Testis (tissue), 3 donors: ENCODE measurements around the gene SARDH. TPM values are rescaled to one million over a fixed set of nuclear protein-coding genes. Genes with fewer than 3 reads are reported as not detected.
"Not testable (repeated sequence)": the region's sequence is repeated elsewhere in the genome, so short reads cannot be mapped to it uniquely, and the experiment has no call there.

ENCODE experiments used
- DNase-seq: peaks from one replicate; pipeline ENCODE4 v3.0.0-alpha.2; 2019
- H3K27ac ChIP-seq, 2 donors: fragments of 200-600 bp; sonication (generic); one replicate each; pipeline ENCODE4 v1.5.1; 2019
- H3K27me3 ChIP-seq: fragments of 200-600 bp; sonication (generic); one replicate; pipeline ENCODE4 v1.5.1; 2019
- H3K36me3 ChIP-seq: fragments of 200-600 bp; sonication (generic); one replicate; pipeline ENCODE4 v1.5.1; 2017; ENCODE audit warnings: low read depth; ENCODE audit errors: missing control alignments
- H3K4me1 ChIP-seq: fragments of 200-600 bp; sonication (generic); one replicate; pipeline ENCODE4 v1.5.1; 2019
- H3K4me3 ChIP-seq, 2 donors: fragments of 200-600 bp; sonication (generic); one replicate each; pipeline ENCODE4 v1.5.1; 2017 to 2019
- H3K9me3 ChIP-seq: fragments of 200-600 bp; sonication (generic); one replicate; pipeline ENCODE4 v1.5.1; 2017
- CTCF ChIP-seq, 3 experiments: fragments of 450-650 bp in 2 of 3; fragments of 200-600 bp in 1 of 3; sonication (generic) in 1 of 3; IDR thresholded peaks; one replicate each; pipeline ENCODE4 v1.5.1; 2016 to 2019; ENCODE audit warnings: antibody characterized with exemption in 3 of 3, mild to moderate bottlenecking in 2 of 3, moderate library complexity in 1 of 3
- POLR2A ChIP-seq: fragments of 450-650 bp; IDR thresholded peaks from one replicate; pipeline ENCODE4 v1.6.1; 2017; ENCODE audit warnings: antibody characterized with exemption, mild to moderate bottlenecking, moderate library complexity
- WGBS, 2 donors: methylation state at CpG; one replicate each; pipeline ENCODE4 v1.1.5; 2018; 5-methylcytosine and 5-hydroxymethylcytosine counted together
- intact Hi-C: fragments of 100-400 bp; cut with DNase I; formaldehyde crosslinking; loops from one replicate; pipeline ENCODE4 v1.15.1; 2023; ENCODE audit warnings: low total_unique reads
- polyA plus RNA-seq: library from polyadenylated mRNA; stranded (reverse); fragments of 350-450 nt; fragmentation: Illumina TruSeq; extraction: RNeasy Lipid Tissue Mini Kit (QIAGEN cat#74804); gene quantifications from one replicate; pipeline ENCODE4 v1.2.3, GENCODE V29; 2014; ENCODE audit warnings: low read depth, low replicate concordance; ENCODE audit not compliant: insufficient read depth
- total RNA-seq, 2 donors: library from RNA; depleted of rRNA; stranded (reverse); fragments of >200 nt; gene quantifications; one replicate each; pipeline ENCODE4 v1.2.3, GENCODE V29; 2016

SARDH gene
- total and polyA plus RNA-seq, 3 donors from 2014 or later: 2.6 to 7.2 (median 5.1) TPM

GRCh38 chr9:133752739-133753446 lies 14.7 kb upstream of the SARDH start:
- TF ChIP-seq POLR2A (no peak), CTCF (IDR thresholded peaks at IDR 0.05) (no peak)
- Histone ChIP-seq H3K4me3 (no peak overlapping the region), H3K27me3 (no peaks in the 10 kb centered on the region), H3K9me3 (no peaks in the 10 kb centered on the region), H3K27ac (no peak overlapping the region), H3K4me1 (no peaks in the 10 kb centered on the region), H3K36me3 (no peaks in the 10 kb centered on the region)
- 60 to 69% methylated on average over 9 of the region's 9 CpGs for WGBS, 2 donors
- no peak for DNase-seq
- intact Hi-C loops: no loop called here

GRCh38 chr9:133750982-133751649 lies 13.0 kb upstream of the SARDH start:
- no peak overlapping the region for H3K27ac ChIP-seq
- H3K36me3 ChIP-seq: no peaks in the 10 kb centered on the region
- peak; percentile 7 for DNase-seq
- H3K27me3 ChIP-seq: no peaks in the 10 kb centered on the region
- no peaks in the 10 kb centered on the region for H3K4me1 ChIP-seq
- H3K4me3 ChIP-seq: no peak overlapping the region
- TF ChIP-seq POLR2A: no peak
- no peak for TF ChIP-seq CTCF (IDR thresholded peaks at IDR 0.05)
- intact Hi-C loops: no loop called here
- WGBS, 2 donors: 90 to 91% methylated on average over 7 to 9 of the region's 9 CpGs
- H3K9me3 ChIP-seq: no peaks in the 10 kb centered on the region

GRCh38 chr9:133747309-133747708 lies 9.2 kb upstream of the SARDH start:
- DNase-seq: no peak
- H3K4me1 ChIP-seq: no peaks in the 10 kb centered on the region
- H3K36me3 ChIP-seq: no peaks in the 10 kb centered on the region
- no peak overlapping the region for H3K27ac ChIP-seq
- H3K4me3 ChIP-seq: no peak overlapping the region
- no peaks in the 10 kb centered on the region for H3K9me3 ChIP-seq
- intact Hi-C loops: no loop called here
- no peaks in the 10 kb centered on the region for H3K27me3 ChIP-seq
- TF ChIP-seq POLR2A: no peak
- TF ChIP-seq CTCF (IDR thresholded peaks at IDR 0.05): no peak

GRCh38 chr9:133744528-133744927 lies 6.4 kb upstream of the SARDH start:
- not testable (repeated sequence) for H3K27me3 ChIP-seq

GRCh38 chr9:133742849-133743444 lies 4.8 kb upstream of the SARDH start:
- DNase-seq: peak; percentile 84
- 26 to 30% methylated on average over 7 to 8 of the region's 8 CpGs for WGBS, 2 donors
- H3K27me3 ChIP-seq: no peaks in the 10 kb centered on the region
- H3K36me3 ChIP-seq: no peaks in the 10 kb centered on the region
- H3K4me1 ChIP-seq: peaks cover 9% of the 10 kb centered on the region
- no peak for TF ChIP-seq POLR2A
- peak; percentile 88 to 99 (median 97) for TF ChIP-seq CTCF (IDR thresholded peaks at IDR 0.05)
- H3K4me3 ChIP-seq: no peak overlapping the region
- no peaks in the 10 kb centered on the region for H3K9me3 ChIP-seq
- H3K27ac ChIP-seq: no peak overlapping the region
- intact Hi-C loops: no loop called here

More at GRCh38 chr9:133744528-133744927, 6.4 kb upstream of the SARDH start:
- H3K4me3 ChIP-seq, H3K27ac ChIP-seq, H3K9me3 ChIP-seq, H3K4me1 ChIP-seq, intact Hi-C loops, H3K36me3 ChIP-seq: not testable (repeated sequence)
- WGBS, 2 donors: 84 to 92% methylated on average over 8 to 15 of the region's 31 CpGs
- peak; percentile 11 for DNase-seq
